Panc1 (cell line): Measurements from ENCODE around the gene SLC13A1. TPM values are rescaled to one million over a fixed set of nuclear protein-coding genes. Genes with fewer than 3 reads are reported as not detected.

Experiments
- ATAC-seq: fragments of 200-7000 bp; cut with Tn5 transposase; 2 replicates; pipeline ENCODE4 v1.9.1; 2020; ENCODE audit warnings: mild to moderate bottlenecking, moderate library complexity
- BruUV-seq: library from RNA; stranded (reverse); fragments of 400-500 nt; replicated peaks from 2 replicates; lab custom pipeline; 2021; lab: Mats Ljungman, UMichigan
- CTCF ChIA-PET: fragments of 300-600 bp; sonication (Branson Sonifier 250); formaldehyde crosslinking; loops from one replicate; lab custom pipeline; 2022; ENCODE audit warnings: antibody characterized with exemption; lab: Charles Lee
- POLR2A ChIA-PET: fragments of 300-600 bp; sonication (Branson Sonifier 250); formaldehyde crosslinking; loops from one replicate; lab custom pipeline; 2022; ENCODE audit warnings: antibody characterized with exemption; lab: Charles Lee
- DNase-seq: peaks from one replicate; pipeline ENCODE4 v3.0.0-alpha.2; 2010; ENCODE audit warnings: low read depth, low spot score
- H3K27ac ChIP-seq: 2 replicates; pipeline ENCODE4 v1.5.1; 2011; ENCODE audit warnings: mild to moderate bottlenecking, low read length, inconsistent platforms
- H3K27me3 ChIP-seq: fragments of 200-500 bp; sonication (Bioruptor generic); 2 replicates; pipeline ENCODE4 v1.6.0; 2014; ENCODE audit warnings: low read length, inconsistent platforms; ENCODE audit not compliant: control insufficient read depth, insufficient read depth
- H3K36me3 ChIP-seq: fragments of 200-500 bp; sonication (Bioruptor generic); 2 replicates; pipeline ENCODE4 v1.5.1; 2014; ENCODE audit warnings: inconsistent platforms, mild to moderate bottlenecking, low read length, moderate library complexity; ENCODE audit not compliant: control insufficient read depth, insufficient read depth
- H3K4me1 ChIP-seq: 2 replicates; pipeline ENCODE4 v1.5.1; 2011; ENCODE audit warnings: inconsistent platforms, mild to moderate bottlenecking, low read length, moderate library complexity; ENCODE audit not compliant: control insufficient read depth, insufficient read depth
- H3K4me3 ChIP-seq, 2 experiments: 2 replicates each; pipeline ENCODE4 v1.5.1; 2011 to 2012; ENCODE audit warnings: low read depth in 2 of 2, low read length in 2 of 2, mild to moderate bottlenecking in 2 of 2, inconsistent platforms in 1 of 2, moderate library complexity in 1 of 2
- H3K9me3 ChIP-seq: fragments of 200-500 bp; sonication (Bioruptor generic); 2 replicates; pipeline ENCODE4 v1.5.1; 2014; ENCODE audit warnings: low read depth, mild to moderate bottlenecking, inconsistent platforms, low read length, moderate library complexity; ENCODE audit not compliant: control insufficient read depth, insufficient read depth
- CTCF ChIP-seq: fragments of 450-650 bp; IDR thresholded peaks from 2 replicates; pipeline ENCODE4 v1.5.1; 2017; ENCODE audit warnings: mild to moderate bottlenecking
- POLR2AphosphoS5 ChIP-seq: IDR thresholded peaks from 2 replicates; pipeline ENCODE4 v1.6.1; 2012; ENCODE audit warnings: mild to moderate bottlenecking, low read depth, low read length, moderate library complexity
- SIN3A ChIP-seq: IDR thresholded peaks from 2 replicates; pipeline ENCODE4 v1.6.1; 2012; ENCODE audit warnings: low read depth, mild to moderate bottlenecking, low read length, moderate library complexity, borderline replicate concordance; ENCODE audit not compliant: insufficient read depth
- TCF7L2 ChIP-seq: IDR thresholded peaks from 2 replicates; pipeline ENCODE4 v1.6.1; 2011; ENCODE audit warnings: mild to moderate bottlenecking, low read depth, low read length, inconsistent platforms
- in situ Hi-C: cut with HindIII; loops from 2 replicates; pipeline ENCODE4 v1.10.0; 2016; ENCODE audit warnings: low sequenced_read_pairs, low pct_unique_long_range_greater_than_20kb
- intact Hi-C: fragments of 100-400 bp; cut with micrococcal nuclease; formaldehyde crosslinking; loops from one replicate; pipeline ENCODE4 v1.10.0; 2022; ENCODE audit not compliant: unreplicated experiment
- total RNA-seq: library from RNA; stranded (reverse); gene quantifications from one replicate; pipeline ENCODE4 v1.2.1, GENCODE V29; 2021; ENCODE audit not compliant: unreplicated experiment
- TF ChIP-seq, protein P1 (sequence below), 2 experiments: IDR thresholded peaks; 2 replicates each; pipeline ENCODE4 v1.6.1; 2011 to 2012; ENCODE audit warnings: low read depth in 2 of 2, control low read depth in 1 of 2, low read length in 1 of 2, mild to moderate bottlenecking in 1 of 2, moderate library complexity in 1 of 2; ENCODE audit not compliant: insufficient read depth in 1 of 2

The SLC13A1 gene
- total RNA-seq, 1 experiment from 2014 or later: not detected

DNA sequence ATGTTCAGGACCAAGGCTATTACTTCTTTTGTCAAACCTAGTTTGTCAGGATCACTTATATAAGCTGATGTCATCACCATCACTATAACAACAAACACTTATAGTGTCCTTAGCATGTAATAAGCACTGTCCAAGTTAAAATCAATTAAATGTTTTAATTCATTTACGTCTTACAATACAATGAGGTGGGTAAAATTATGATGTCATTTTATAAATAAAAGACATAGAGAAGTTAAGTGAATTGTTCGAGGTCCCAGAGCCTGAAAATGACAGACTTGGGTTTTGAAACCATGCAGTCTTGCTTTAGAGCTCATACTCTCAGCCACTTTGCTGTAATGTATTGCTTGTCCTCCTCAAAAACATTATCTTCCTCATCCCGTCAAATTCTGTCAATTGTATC, 48.3 kb downstream of the SLC13A1 start:
- H3K27ac ChIP-seq: no peak overlapping the region
- no peaks in the 10 kb centered on the region for H3K9me3 ChIP-seq
- no peak overlapping the region for H3K4me3 ChIP-seq
- H3K36me3 ChIP-seq: no peaks in the 10 kb centered on the region
- in situ Hi-C loops: no loop called here
- ChIA-PET POLR2A (no interaction called here), CTCF (no interaction called here)
- ATAC-seq (no peak), DNase-seq (no peak)
- TF ChIP-seq TCF7L2: no peak
- TF ChIP-seq, protein P1, sequence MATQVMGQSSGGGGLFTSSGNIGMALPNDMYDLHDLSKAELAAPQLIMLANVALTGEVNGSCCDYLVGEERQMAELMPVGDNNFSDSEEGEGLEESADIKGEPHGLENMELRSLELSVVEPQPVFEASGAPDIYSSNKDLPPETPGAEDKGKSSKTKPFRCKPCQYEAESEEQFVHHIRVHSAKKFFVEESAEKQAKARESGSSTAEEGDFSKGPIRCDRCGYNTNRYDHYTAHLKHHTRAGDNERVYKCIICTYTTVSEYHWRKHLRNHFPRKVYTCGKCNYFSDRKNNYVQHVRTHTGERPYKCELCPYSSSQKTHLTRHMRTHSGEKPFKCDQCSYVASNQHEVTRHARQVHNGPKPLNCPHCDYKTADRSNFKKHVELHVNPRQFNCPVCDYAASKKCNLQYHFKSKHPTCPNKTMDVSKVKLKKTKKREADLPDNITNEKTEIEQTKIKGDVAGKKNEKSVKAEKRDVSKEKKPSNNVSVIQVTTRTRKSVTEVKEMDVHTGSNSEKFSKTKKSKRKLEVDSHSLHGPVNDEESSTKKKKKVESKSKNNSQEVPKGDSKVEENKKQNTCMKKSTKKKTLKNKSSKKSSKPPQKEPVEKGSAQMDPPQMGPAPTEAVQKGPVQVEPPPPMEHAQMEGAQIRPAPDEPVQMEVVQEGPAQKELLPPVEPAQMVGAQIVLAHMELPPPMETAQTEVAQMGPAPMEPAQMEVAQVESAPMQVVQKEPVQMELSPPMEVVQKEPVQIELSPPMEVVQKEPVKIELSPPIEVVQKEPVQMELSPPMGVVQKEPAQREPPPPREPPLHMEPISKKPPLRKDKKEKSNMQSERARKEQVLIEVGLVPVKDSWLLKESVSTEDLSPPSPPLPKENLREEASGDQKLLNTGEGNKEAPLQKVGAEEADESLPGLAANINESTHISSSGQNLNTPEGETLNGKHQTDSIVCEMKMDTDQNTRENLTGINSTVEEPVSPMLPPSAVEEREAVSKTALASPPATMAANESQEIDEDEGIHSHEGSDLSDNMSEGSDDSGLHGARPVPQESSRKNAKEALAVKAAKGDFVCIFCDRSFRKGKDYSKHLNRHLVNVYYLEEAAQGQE (IDR thresholded peaks at IDR 0.05; ENCODE audit: insufficient read depth in 1 of 2, low read depth in 2 of 2, low read length in 1 of 2): no peak
- no peak for TF ChIP-seq SIN3A
- no peak for TF ChIP-seq POLR2AphosphoS5
- no peak for TF ChIP-seq CTCF
- H3K4me1 ChIP-seq: no peaks in the 10 kb centered on the region
- BruUV-seq: no TSS peak
- intact Hi-C loops: loop anchor here (5.0 to 10.0 kb wide), 2 partner anchors 264 to 347 kb away; partner anchors contain the start of gene CADPS2
- H3K27me3 ChIP-seq: no peaks in the 10 kb centered on the region

GRCh38 chr7:123148813-123149212, 51.0 kb downstream of the SLC13A1 start:
- intact Hi-C loops (no loop called here), in situ Hi-C loops (no loop called here)
- Histone ChIP-seq H3K27me3 (no peaks in the 10 kb centered on the region), H3K4me3 (no peak overlapping the region), H3K9me3 (no peaks in the 10 kb centered on the region), H3K4me1 (no peaks in the 10 kb centered on the region), H3K27ac (no peak overlapping the region), H3K36me3 (no peaks in the 10 kb centered on the region)
- BruUV-seq: no TSS peak
- ATAC-seq (no peak), DNase-seq (no peak)
- ChIA-PET CTCF (no interaction called here), POLR2A (no interaction called here)
- TF ChIP-seq POLR2AphosphoS5 (no peak), TCF7L2 (no peak), SIN3A (no peak), CTCF (no peak)
- TF ChIP-seq, protein P1 (IDR thresholded peaks at IDR 0.05; ENCODE audit: insufficient read depth in 1 of 2, low read depth in 2 of 2, low read length in 1 of 2): no peak
